Esophagus squamous epithelium (tissue), 4 donors: ENCODE measurements around the gene SEPTIN5.

Experiments
- POLR2A ChIP-seq, 4 donors: fragments of 450-650 bp; IDR thresholded peaks; one replicate each; pipeline ENCODE4 v1.6.1; 2017; ENCODE audit warnings: antibody characterized with exemption in 4 of 4, mild to moderate bottlenecking in 4 of 4, moderate library complexity in 3 of 4
- TF ChIP-seq, protein P1 (sequence below), 6 experiments: fragments of 450-650 bp in 4 of 6; fragments of 200-600 bp in 2 of 6; sonication (generic) in 2 of 6; IDR thresholded peaks; one replicate each; pipeline ENCODE4 v1.5.1; 2016 to 2019; ENCODE audit warnings: antibody characterized with exemption in 6 of 6, mild to moderate bottlenecking in 4 of 6, moderate library complexity in 4 of 6

DNA sequence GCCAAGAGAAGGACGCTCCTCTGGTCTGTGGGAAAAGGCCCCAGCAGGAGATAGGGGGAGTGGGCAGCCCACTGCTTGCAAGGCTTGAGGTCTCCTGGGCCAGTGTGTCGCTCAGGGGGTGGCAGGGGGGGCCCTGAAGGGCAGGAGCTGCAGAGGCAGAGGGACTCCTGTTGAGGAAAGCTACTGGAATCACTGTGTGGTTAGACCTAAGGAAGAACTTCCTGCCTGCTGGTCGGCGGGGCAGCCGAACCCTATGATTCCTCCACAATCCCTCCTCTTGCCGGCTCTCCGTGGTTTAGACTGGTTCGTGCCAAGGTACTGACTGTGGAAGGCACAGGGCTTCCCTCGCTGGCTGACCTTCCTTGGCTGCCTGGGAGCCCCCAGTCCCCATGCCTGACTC lies 15.2 kb downstream of the SEPTIN5 start:
- TF ChIP-seq POLR2A (IDR thresholded peaks at IDR 0.05) = no peak
- TF ChIP-seq, protein P1, sequence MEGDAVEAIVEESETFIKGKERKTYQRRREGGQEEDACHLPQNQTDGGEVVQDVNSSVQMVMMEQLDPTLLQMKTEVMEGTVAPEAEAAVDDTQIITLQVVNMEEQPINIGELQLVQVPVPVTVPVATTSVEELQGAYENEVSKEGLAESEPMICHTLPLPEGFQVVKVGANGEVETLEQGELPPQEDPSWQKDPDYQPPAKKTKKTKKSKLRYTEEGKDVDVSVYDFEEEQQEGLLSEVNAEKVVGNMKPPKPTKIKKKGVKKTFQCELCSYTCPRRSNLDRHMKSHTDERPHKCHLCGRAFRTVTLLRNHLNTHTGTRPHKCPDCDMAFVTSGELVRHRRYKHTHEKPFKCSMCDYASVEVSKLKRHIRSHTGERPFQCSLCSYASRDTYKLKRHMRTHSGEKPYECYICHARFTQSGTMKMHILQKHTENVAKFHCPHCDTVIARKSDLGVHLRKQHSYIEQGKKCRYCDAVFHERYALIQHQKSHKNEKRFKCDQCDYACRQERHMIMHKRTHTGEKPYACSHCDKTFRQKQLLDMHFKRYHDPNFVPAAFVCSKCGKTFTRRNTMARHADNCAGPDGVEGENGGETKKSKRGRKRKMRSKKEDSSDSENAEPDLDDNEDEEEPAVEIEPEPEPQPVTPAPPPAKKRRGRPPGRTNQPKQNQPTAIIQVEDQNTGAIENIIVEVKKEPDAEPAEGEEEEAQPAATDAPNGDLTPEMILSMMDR (IDR thresholded peaks at IDR 0.05) = no peak
